Cardiac muscle cell (in vitro differentiated cells and primary cell): ENCODE measurements around the gene CDSN. TPM values are rescaled to one million over a fixed set of nuclear protein-coding genes. Genes with fewer than 3 reads are reported as not detected.

ENCODE experiments used
- DNase-seq, 2 donors: peaks; one replicate each; pipeline versions ENCODE4 v3.0.0 to v3.0.0-alpha.2; 2010 to 2017; ENCODE audit warnings: low read depth in 1 of 2, low spot score in 1 of 2
- H3K27ac ChIP-seq: fragments of 200-600 bp; sonication (generic); 2 replicates; pipeline ENCODE4 v1.5.1; 2016
- H3K27me3 ChIP-seq: fragments of 200-600 bp; sonication (generic); 2 replicates; pipeline ENCODE4 v1.6.0; 2016; ENCODE audit warnings: control low read depth
- H3K36me3 ChIP-seq: fragments of 200-600 bp; sonication (generic); 2 replicates; pipeline ENCODE4 v1.5.1; 2016; ENCODE audit warnings: control low read depth
- H3K4me1 ChIP-seq: fragments of 200-600 bp; sonication (generic); 2 replicates; pipeline ENCODE4 v1.8.1; 2017; ENCODE audit warnings: low read depth, mild to moderate bottlenecking, mixed run types
- H3K4me3 ChIP-seq: fragments of 200-600 bp; sonication (generic); 2 replicates; pipeline ENCODE4 v1.5.1; 2016; ENCODE audit warnings: mild to moderate bottlenecking
- H3K9me3 ChIP-seq: fragments of 200-600 bp; sonication (generic); 2 replicates; pipeline ENCODE4 v1.5.1; 2017; ENCODE audit warnings: low read depth, mild to moderate bottlenecking, control low read depth
- polyA plus RNA-seq: library from polyadenylated mRNA; unstranded; fragments of >200 nt; fragmentation: Nextera tagmentation; extraction: Ambion mirVana; gene quantifications from 2 replicates; pipeline ENCODE4 v1.2.1, GENCODE V29; 2016
- total RNA-seq: library from RNA; depleted of rRNA; stranded (reverse); fragments of >200 nt; gene quantifications from 2 replicates; pipeline ENCODE4 v1.2.3, GENCODE V29; 2016
- TF ChIP-seq, protein P1 (sequence below): IDR thresholded peaks from 2 replicates; pipeline ENCODE4 v1.5.1; 2012; ENCODE audit warnings: low read depth, mild to moderate bottlenecking, low read length

Gene CDSN
- total and polyA plus RNA-seq, 2 experiments from 2014 or later: not detected

DNA sequence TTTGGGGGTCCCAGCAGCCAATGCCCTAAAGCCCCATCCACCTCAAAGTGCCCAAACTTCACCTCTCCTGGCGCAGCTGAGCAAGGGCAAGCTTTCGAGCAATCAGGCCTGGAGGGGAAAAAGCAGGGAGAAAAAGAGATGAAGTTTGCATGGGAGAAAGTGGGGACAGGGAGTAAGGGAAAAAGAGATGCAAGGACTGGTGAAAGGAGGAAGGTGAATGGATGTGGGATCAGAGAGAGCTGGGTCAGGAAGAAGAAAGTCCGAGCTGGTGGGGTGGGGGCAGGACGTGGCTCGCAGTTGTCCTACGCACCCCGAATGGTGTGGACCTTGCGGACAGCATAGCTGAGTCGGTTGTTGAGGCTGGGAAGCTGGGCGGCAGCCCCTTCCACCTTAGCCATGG is 25.1 kb upstream of the CDSN start:
- H3K4me1 ChIP-seq: no peaks in the 10 kb centered on the region
- no peak overlapping the region for H3K4me3 ChIP-seq
- H3K9me3 ChIP-seq: no peaks in the 10 kb centered on the region

DNA sequence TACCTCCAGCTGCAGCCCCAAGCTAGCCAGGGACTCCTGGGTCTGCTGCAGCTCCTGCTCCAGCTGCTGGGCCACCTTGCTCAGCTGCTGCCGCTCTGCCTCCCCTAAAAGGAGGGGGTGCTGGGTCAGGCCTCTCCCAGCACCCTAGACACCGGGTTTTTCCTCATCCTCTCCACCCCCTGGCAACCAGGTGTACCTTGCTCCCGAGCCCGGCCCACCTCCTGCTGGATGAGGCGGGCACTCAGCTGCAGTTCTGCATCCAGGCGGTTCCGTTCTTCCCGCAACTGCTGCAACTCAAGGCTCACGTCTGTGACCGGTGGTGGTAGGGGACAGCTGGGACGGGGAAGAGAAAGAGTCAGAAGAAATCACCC is 24.7 kb upstream of the CDSN start:
- Histone ChIP-seq H3K9me3 (no peaks in the 10 kb centered on the region), H3K36me3 (no peaks in the 10 kb centered on the region), H3K4me3 (no peak overlapping the region), H3K4me1 (no peaks in the 10 kb centered on the region), H3K27ac (no peak overlapping the region), H3K27me3 (no peaks in the 10 kb centered on the region)
- no peak for DNase-seq
- TF ChIP-seq, protein P1, sequence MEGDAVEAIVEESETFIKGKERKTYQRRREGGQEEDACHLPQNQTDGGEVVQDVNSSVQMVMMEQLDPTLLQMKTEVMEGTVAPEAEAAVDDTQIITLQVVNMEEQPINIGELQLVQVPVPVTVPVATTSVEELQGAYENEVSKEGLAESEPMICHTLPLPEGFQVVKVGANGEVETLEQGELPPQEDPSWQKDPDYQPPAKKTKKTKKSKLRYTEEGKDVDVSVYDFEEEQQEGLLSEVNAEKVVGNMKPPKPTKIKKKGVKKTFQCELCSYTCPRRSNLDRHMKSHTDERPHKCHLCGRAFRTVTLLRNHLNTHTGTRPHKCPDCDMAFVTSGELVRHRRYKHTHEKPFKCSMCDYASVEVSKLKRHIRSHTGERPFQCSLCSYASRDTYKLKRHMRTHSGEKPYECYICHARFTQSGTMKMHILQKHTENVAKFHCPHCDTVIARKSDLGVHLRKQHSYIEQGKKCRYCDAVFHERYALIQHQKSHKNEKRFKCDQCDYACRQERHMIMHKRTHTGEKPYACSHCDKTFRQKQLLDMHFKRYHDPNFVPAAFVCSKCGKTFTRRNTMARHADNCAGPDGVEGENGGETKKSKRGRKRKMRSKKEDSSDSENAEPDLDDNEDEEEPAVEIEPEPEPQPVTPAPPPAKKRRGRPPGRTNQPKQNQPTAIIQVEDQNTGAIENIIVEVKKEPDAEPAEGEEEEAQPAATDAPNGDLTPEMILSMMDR: no peak

More for the DNA sequence above, 25.1 kb upstream of the CDSN start:
- H3K27me3 ChIP-seq: no peaks in the 10 kb centered on the region
- H3K27ac ChIP-seq: no peak overlapping the region
- DNase-seq: no peak
- TF ChIP-seq, protein P1: no peak
- H3K36me3 ChIP-seq: no peaks in the 10 kb centered on the region

DNA sequence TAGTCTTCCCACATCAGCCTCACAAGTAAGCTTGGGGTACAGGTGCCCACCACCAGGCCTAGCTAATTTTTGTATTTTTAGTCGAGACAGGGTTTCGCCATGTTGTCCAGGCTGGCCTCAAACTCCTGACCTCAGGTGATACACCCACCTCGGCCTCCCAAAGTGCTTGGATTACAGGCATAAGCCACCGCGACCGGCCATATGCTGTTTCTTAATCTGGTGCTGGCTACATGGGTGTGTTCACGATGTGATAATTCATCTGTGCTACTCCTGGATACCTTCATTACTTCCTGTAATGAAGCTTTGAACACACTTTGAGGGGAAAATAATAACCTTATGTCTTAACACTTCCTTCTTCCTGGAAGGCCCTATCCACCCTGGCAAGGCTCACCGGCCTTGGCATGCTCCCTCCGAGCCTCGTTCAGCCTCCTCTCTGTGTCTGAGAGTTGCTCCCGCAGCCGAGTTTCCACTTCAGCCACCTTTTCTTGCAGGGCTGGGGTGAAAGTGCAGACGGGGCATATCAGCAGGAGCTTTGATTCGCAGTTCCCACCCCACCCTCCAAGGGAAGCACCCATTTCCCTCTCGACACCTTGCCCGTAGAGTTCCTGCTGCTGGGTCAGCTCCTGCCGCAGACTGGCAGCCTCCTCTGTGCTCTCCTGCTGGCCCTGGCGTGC is 24.2 kb upstream of the CDSN start:
- TF ChIP-seq, protein P1: no peak
- Histone ChIP-seq H3K27me3 (no peaks in the 10 kb centered on the region), H3K27ac (no peak overlapping the region), H3K9me3 (no peaks in the 10 kb centered on the region), H3K4me1 (no peaks in the 10 kb centered on the region), H3K4me3 (no peak overlapping the region), H3K36me3 (no peaks in the 10 kb centered on the region)
- DNase-seq: no peak

DNA sequence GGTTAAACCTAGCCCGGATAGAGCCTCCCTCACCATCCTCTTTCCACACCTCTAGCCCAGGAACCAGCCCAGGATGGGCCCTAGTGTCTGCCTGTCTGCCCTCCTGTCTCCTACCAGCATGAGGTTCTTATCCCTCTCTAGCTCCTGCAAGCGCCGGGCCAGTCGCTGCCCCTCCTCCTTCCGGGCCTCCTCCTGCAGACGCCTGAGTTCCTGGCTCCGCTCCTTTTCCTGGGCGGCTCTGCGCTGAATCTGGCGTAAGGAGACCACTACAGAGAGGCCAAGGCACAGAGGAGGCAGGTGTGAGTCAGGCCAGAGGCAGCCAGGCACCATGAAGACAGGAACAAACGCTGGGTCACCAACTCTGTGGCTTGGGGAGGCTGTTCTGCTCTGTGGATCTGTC is 22.9 kb upstream of the CDSN start:
- DNase-seq: peak; percentile 38 to 91
- no peaks in the 10 kb centered on the region for H3K27me3 ChIP-seq
- TF ChIP-seq, protein P1: no peak

DNA sequence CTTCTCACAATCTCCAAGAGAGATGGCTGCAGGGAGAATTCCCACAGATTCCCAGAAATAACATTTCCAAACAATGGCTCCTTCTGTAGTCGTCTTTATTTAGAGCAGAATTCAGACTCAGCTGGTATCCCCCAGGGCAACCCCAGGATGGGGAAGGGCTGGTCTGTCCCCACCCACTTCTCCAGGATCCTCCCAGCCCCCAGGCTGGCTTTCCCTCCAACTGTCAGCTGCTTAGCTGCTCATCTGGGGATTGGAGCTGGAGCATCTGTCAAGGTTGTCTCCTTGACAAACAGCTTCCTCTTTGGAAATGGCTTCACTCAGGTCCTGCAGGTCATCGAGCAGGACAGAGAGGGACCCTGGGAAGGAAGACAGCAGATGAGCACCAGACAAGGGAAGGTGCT is 22.1 kb upstream of the CDSN start:
- no peak for DNase-seq
- TF ChIP-seq, protein P1: no peak
- no peaks in the 10 kb centered on the region for H3K4me1 ChIP-seq

More for the DNA sequence above, 22.9 kb upstream of the CDSN start:
- Histone ChIP-seq H3K9me3 (no peaks in the 10 kb centered on the region), H3K4me1 (no peaks in the 10 kb centered on the region), H3K4me3 (no peak overlapping the region), H3K36me3 (no peaks in the 10 kb centered on the region), H3K27ac (no peak overlapping the region)

More for the DNA sequence above, 22.1 kb upstream of the CDSN start:
- no peaks in the 10 kb centered on the region for H3K36me3 ChIP-seq
- no peaks in the 10 kb centered on the region for H3K9me3 ChIP-seq
- H3K27me3 ChIP-seq: no peaks in the 10 kb centered on the region
- no peak overlapping the region for H3K27ac ChIP-seq
- no peak overlapping the region for H3K4me3 ChIP-seq
